Measurements from ENCODE around the gene STK16. TPM values are rescaled to one million over a fixed set of nuclear protein-coding genes. Genes with fewer than 3 reads are reported as not detected.
A peak's percentile ranks its signal among the peaks of the same experiment; 100 is the strongest.

Gene STK16
- total RNA-seq, 1 donor from 2014 or later, result 29.5 TPM

DNA sequence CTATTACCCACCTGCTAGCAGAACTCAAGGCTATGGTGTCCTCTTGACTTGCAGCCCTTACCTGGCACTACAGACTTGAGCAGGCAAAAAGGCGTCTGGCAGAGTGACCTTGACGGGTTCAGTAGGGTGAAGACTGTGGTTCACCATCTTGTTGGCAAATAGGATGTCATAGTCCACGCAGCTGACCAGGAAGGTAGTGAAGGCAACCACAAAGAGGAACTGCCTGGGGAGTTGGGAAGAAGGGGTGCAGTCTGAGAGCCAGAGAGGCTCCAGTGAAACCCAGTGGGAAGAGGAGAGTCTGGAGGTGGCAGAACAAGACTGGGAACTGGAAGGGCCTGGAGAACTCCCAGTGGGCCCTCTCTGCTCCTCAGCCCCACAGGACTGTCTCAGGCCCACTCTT, 19.9 kb upstream of the STK16 start:
- H3K27ac Mint-ChIP-seq (ENCODE audit: unreplicated experiment), result no peak overlapping the region
- no peaks in the 10 kb centered on the region for H3K9me3 Mint-ChIP-seq (ENCODE audit: unreplicated experiment)
- no peak for DNase-seq (ENCODE audit: low spot score)
- H3K27me3 Mint-ChIP-seq (ENCODE audit: unreplicated experiment), result peaks cover 8% of the 10 kb centered on the region
- H3K4me1 Mint-ChIP-seq (ENCODE audit: unreplicated experiment), result peaks cover 20% of the 10 kb centered on the region
- TF ChIP-seq, protein P1, sequence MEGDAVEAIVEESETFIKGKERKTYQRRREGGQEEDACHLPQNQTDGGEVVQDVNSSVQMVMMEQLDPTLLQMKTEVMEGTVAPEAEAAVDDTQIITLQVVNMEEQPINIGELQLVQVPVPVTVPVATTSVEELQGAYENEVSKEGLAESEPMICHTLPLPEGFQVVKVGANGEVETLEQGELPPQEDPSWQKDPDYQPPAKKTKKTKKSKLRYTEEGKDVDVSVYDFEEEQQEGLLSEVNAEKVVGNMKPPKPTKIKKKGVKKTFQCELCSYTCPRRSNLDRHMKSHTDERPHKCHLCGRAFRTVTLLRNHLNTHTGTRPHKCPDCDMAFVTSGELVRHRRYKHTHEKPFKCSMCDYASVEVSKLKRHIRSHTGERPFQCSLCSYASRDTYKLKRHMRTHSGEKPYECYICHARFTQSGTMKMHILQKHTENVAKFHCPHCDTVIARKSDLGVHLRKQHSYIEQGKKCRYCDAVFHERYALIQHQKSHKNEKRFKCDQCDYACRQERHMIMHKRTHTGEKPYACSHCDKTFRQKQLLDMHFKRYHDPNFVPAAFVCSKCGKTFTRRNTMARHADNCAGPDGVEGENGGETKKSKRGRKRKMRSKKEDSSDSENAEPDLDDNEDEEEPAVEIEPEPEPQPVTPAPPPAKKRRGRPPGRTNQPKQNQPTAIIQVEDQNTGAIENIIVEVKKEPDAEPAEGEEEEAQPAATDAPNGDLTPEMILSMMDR (IDR thresholded peaks at IDR 0.05; ENCODE audit: unreplicated experiment), result no peak
- H3K4me3 Mint-ChIP-seq (ENCODE audit: unreplicated experiment), result peak overlapping the region; percentile 47
- H3K36me3 Mint-ChIP-seq (ENCODE audit: low read depth, unreplicated experiment), result peaks cover 41% of the 10 kb centered on the region

DNA sequence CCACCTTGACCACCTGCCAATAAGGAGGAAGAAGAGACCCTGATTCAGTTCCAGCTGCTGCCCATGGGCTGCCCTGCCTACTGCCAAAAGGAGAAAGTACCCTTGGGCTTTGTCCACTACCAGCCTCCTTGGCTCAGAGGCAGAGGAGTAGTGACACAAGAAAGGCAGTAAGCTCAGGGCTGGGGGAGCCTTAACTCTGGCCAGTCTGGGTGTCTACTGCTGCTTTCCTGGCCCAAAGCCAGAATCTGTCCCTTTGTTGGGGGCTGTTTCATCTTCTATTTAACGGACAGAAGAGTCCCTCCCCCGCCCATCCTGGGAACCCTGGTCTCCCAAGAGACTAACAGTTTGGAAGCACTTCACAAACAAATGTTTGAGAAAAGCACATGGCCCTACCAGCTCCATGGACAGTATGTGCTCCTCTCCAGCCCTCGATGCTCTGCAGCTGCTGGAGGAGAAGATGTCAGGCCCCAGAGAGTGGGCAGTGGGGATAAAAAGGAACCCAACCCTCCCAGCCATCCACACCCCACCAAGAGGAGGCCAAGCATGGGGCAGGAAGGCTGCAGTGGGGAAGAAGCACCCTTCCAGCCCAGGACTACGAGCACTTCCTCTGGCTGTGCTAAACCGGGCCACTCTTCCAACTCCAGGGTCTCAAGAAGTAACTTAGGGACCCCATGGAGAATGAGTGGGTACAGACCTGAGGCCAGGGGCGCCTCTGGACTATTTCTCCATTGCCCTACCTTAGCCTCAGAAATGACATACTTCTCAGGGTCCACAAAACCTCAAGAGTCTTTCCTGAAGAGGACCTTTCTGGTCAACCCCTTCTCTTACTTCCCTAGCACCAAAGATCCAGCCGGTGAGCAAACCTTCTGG, 17.0 kb upstream of the STK16 start:
- peaks cover 34% of the 10 kb centered on the region for H3K36me3 Mint-ChIP-seq (ENCODE audit: low read depth, unreplicated experiment)
- peaks cover 22% of the 10 kb centered on the region for H3K4me1 Mint-ChIP-seq (ENCODE audit: unreplicated experiment)
- H3K27me3 Mint-ChIP-seq (ENCODE audit: unreplicated experiment), result peaks cover 5% of the 10 kb centered on the region
- H3K9me3 Mint-ChIP-seq (ENCODE audit: unreplicated experiment), result no peaks in the 10 kb centered on the region
- peak overlapping the region; percentile 57 for H3K27ac Mint-ChIP-seq (ENCODE audit: unreplicated experiment)
- H3K4me3 Mint-ChIP-seq (ENCODE audit: unreplicated experiment), result peak overlapping the region; percentile 88
- TF ChIP-seq, protein P1 (IDR thresholded peaks at IDR 0.05; ENCODE audit: unreplicated experiment), result no peak
- no peak for DNase-seq (ENCODE audit: low spot score)

DNA sequence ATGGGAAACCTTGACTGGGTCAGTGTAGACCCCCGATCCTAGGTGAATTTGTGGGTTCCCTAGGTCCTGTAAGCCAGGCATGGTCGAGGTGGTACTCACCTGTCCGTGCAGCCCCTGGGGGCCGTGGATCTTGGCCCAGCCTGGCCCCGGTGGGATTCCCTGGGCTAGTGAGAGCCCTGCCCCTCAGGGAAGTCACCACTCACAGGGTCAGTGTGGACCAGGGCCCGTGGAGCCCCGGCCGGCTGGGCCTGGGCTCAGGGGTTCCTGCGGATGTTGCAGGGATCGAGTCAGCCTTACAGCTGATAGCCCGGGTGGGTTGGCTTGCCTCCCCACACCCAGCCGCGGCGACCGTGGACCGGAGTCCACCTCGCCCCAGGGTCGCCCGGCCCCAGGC, 16.4 kb upstream of the STK16 start:
- TF ChIP-seq, protein P1 (IDR thresholded peaks at IDR 0.05; ENCODE audit: unreplicated experiment), result no peak
- H3K9me3 Mint-ChIP-seq (ENCODE audit: unreplicated experiment), result no peaks in the 10 kb centered on the region

DNA sequence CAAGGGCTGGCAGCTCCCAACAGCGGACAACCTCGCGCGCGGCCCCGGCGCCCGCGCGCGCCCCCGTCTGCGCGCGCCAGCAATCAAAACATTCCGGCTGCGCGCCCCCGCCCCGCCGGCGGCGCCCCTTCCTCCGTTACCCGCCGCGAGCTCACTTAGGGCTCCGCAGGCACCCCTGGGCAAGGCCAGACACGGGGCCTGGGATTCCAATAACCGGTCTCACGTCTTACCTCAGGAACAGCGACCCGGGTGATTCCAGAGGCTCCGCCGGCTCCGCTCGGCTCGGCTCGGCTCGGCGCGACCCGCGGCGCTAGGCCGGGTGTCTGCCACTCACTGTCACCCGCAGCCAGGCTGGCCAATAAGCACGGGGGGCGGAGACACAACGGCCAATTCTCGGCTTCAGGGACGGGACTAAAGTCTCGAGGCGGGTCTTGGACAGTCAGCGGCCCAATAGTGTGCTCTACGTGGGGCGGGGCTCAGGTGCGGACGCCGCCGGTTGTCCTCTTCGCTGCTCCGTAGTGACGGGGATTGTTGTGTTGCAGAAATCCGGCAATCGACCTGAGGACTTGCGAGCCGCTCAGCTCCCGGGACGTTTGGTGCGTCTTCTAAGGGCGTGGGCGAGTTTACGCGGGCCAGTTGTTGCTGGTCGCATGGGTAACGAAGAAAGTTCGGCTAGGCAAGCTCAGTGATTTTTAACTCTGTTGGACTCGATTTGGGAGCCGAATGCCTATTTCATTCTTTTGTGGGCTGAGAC, 15.8 kb upstream of the STK16 start, which contains the start of the genes ANKZF1 and ATG9A:
ANKZF1 (plus strand) TSS at position 502 of the 754 bp plus-strand sequence. CDS start 452 bp downstream, outside the sequence.
ATG9A (minus strand) TSS at position 332 of the 754 bp plus-strand sequence. CDS start 1,612 bp downstream, outside the sequence.
- Mint-ChIP-seq H3K27me3 (ENCODE audit: unreplicated experiment) (peaks cover 5% of the 10 kb centered on the region), H3K4me1 (ENCODE audit: unreplicated experiment) (peaks cover 22% of the 10 kb centered on the region), H3K36me3 (ENCODE audit: low read depth, unreplicated experiment) (peaks cover 35% of the 10 kb centered on the region), H3K27ac (ENCODE audit: unreplicated experiment) (peak within 1 kb of the TSS; percentile 99), H3K4me3 (ENCODE audit: unreplicated experiment) (peak within 1 kb of the TSS; percentile 100), H3K9me3 (ENCODE audit: unreplicated experiment) (no peaks in the 10 kb centered on the region)
- peak; percentile 95 for DNase-seq (ENCODE audit: low spot score)
- TF ChIP-seq, protein P1 (IDR thresholded peaks at IDR 0.05; ENCODE audit: unreplicated experiment), result no peak

More for the DNA sequence above, 16.4 kb upstream of the STK16 start:
- Mint-ChIP-seq H3K4me3 (ENCODE audit: unreplicated experiment) (peak overlapping the region; percentile 88), H3K36me3 (ENCODE audit: low read depth, unreplicated experiment) (peaks cover 30% of the 10 kb centered on the region), H3K27me3 (ENCODE audit: unreplicated experiment) (peaks cover 5% of the 10 kb centered on the region), H3K27ac (ENCODE audit: unreplicated experiment) (peak overlapping the region; percentile 57), H3K4me1 (ENCODE audit: unreplicated experiment) (peaks cover 22% of the 10 kb centered on the region)
- no peak for DNase-seq (ENCODE audit: low spot score)

Measured in endothelial cell (in vitro differentiated cells).